K562 (cell line): ENCODE results near the gene SUMF1. TPM values are rescaled to one million over a fixed set of nuclear protein-coding genes. Genes with fewer than 3 reads are reported as not detected.

Source experiments
- BCLAF1 ChIP-seq, 2 experiments: fragments of 450-650 bp in 1 of 2; IDR thresholded peaks; 2 replicates each; pipeline ENCODE4 v1.6.1; 2011 to 2017; ENCODE audit warnings: low read depth in 2 of 2, antibody characterized with exemption in 1 of 2, borderline replicate concordance in 1 of 2, low read length in 1 of 2, mild to moderate bottlenecking in 1 of 2, mixed read lengths in 1 of 2; ENCODE audit not compliant: control insufficient read depth in 1 of 2
- ETV6 ChIP-seq, 3 experiments: fragments of 150-350 bp in 1 of 3; sonication (generic) in 1 of 3; formaldehyde crosslinking in 1 of 3; IDR thresholded peaks; 2 replicates each; pipeline versions ENCODE4 v1.6.1 to v1.8.0; 2014 to 2022; ENCODE audit warnings: borderline replicate concordance in 2 of 3, low read depth in 2 of 3, antibody characterized with exemption in 1 of 3, low read length in 1 of 3, mild to moderate bottlenecking in 1 of 3, missing genetic modification reagents in 1 of 3
- GABPB2 ChIP-seq: fragments of 250-450 bp; sonication (Bioruptor Pico); conservative IDR thresholded peaks from 2 replicates; pipeline ENCODE4 v1.5.1; 2021; ENCODE audit warnings: mild to moderate bottlenecking
- HMGN3 ChIP-seq: IDR thresholded peaks from 2 replicates; pipeline ENCODE4 v1.6.1; 2011; ENCODE audit warnings: borderline replicate concordance, low read depth, mild to moderate bottlenecking, mixed read lengths, low read length; ENCODE audit not compliant: insufficient read length; ENCODE audit errors: extremely low read depth
- MTF1 ChIP-seq: fragments of 250-450 bp; sonication (Bioruptor Pico); IDR thresholded peaks from 2 replicates; pipeline ENCODE4 v1.9.0; 2021; ENCODE audit warnings: moderate library complexity, mild to moderate bottlenecking, inconsistent platforms, borderline replicate concordance
- NCOA2 ChIP-seq, 2 experiments: fragments of 450-650 bp; IDR thresholded peaks; 2 replicates each; pipeline ENCODE4 v1.6.1; 2018; ENCODE audit warnings: mild to moderate bottlenecking in 2 of 2, moderate library complexity in 1 of 2; ENCODE audit not compliant: partially characterized antibody in 2 of 2
- PBX2 ChIP-seq, 2 experiments: IDR thresholded peaks in 1 of 2; conservative IDR thresholded peaks in 1 of 2; 2 replicates each; pipeline ENCODE4 v1.6.1; 2016; ENCODE audit warnings: low read depth in 2 of 2, mild to moderate bottlenecking in 1 of 2, missing compliant biosample characterization in 1 of 2, missing genetic modification characterization in 1 of 2, moderate library complexity in 1 of 2
- RFX5 ChIP-seq: IDR thresholded peaks from 2 replicates; pipeline ENCODE4 v1.6.1; 2011; ENCODE audit warnings: low read depth, mild to moderate bottlenecking, improper control_type of control experiment, low read length
- SIX5 ChIP-seq, 2 experiments: IDR thresholded peaks; 2 replicates each; pipeline ENCODE4 v1.6.1; 2011; ENCODE audit warnings: low read length in 2 of 2, borderline replicate concordance in 1 of 2, low read depth in 1 of 2, mild to moderate bottlenecking in 1 of 2, moderate library complexity in 1 of 2; ENCODE audit not compliant: insufficient read depth in 1 of 2
- SRSF9 ChIP-seq: fragments of 200-400 bp; formaldehyde crosslinking; IDR thresholded peaks from 2 replicates; pipeline ENCODE4 v1.6.1; 2017; ENCODE audit warnings: low read depth, low read length, borderline replicate concordance
- STAG1 ChIP-seq: sonication (generic); formaldehyde crosslinking; IDR thresholded peaks from 2 replicates; pipeline ENCODE4 v1.5.0; 2020; ENCODE audit warnings: missing genetic modification reagents, borderline replicate concordance
- THAP12 ChIP-seq: fragments of 250-450 bp; sonication (Bioruptor Pico); IDR thresholded peaks from 2 replicates; pipeline ENCODE4 v1.9.0; 2021; ENCODE audit warnings: mild to moderate bottlenecking, inconsistent platforms
- ZKSCAN3 ChIP-seq: fragments of 250-450 bp; sonication (Bioruptor Pico); IDR thresholded peaks from 2 replicates; pipeline ENCODE4 v1.4.0; 2020
- ZNF239 ChIP-seq: fragments of 250-450 bp; sonication (Bioruptor Pico); IDR thresholded peaks from 2 replicates; pipeline ENCODE4 v1.4.0; 2020; ENCODE audit warnings: mild to moderate bottlenecking
- polyA plus RNA-seq, 8 experiments: library from polyadenylated mRNA; depleted of rRNA in 4 of 8; stranded (reverse) in 5 of 8; unstranded in 3 of 8; fragments of >200 nt; fragmentation: Nextera tagmentation in 2 of 8; fragmentation: Illumina TruSeq in 1 of 8; extraction: Ambion mirVana in 2 of 8; extraction: Trizol in 1 of 8; gene quantifications; 2 replicates each; pipeline versions ENCODE4 v1.2.1 to v1.2.3, GENCODE V29; 2011 to 2014; ENCODE audit warnings: inconsistent platforms in 1 of 8, missing spikeins in 1 of 8
- total RNA-seq, 7 experiments: library from RNA; depleted of rRNA in 6 of 7; stranded (reverse); fragments of >200 nt in 6 of 7; fragmentation: Illumina TruSeq in 2 of 7; extraction: Trizol in 2 of 7; gene quantifications; 2 replicates each; pipeline versions ENCODE4 v1.2.1 to v1.2.3, GENCODE V29; 2011 to 2021; ENCODE audit warnings: low replicate concordance in 1 of 7

The SUMF1 gene
- total and polyA plus RNA-seq, 9 of the 15 experiments (the other 6 are each of a cell fraction or from before 2014, with no cell fraction given), result 1.3 to 7.4 (median 4.2) TPM

GRCh38 chr3:4493014-4493940 is 26.2 kb upstream of the SUMF1 start, which contains the start of gene ITPR1 (continued):
- TF ChIP-seq ETV6 (IDR thresholded peaks at IDR 0.05; ENCODE audit: borderline replicate concordance in 1 of 2, low read depth in 2 of 2, low read length in 1 of 2), result no peak
- no peak for TF ChIP-seq ETV6 (CRISPR knock-in tag; IDR thresholded peaks at IDR 0.05; ENCODE audit: borderline replicate concordance)
- TF ChIP-seq ZKSCAN3 (CRISPR knock-in tag), result no peak
- no peak for TF ChIP-seq NCOA2 (IDR thresholded peaks at IDR 0.05; ENCODE audit: partially characterized antibody in 2 of 2)
- TF ChIP-seq BCLAF1 (IDR thresholded peaks at IDR 0.05; ENCODE audit: borderline replicate concordance in 1 of 2, control insufficient read depth in 1 of 2, low read depth in 2 of 2, low read length in 1 of 2), result no peak
- no peak for TF ChIP-seq SRSF9
- TF ChIP-seq GABPB2 (CRISPR knock-in tag), result no peak
- peak; percentile 69 for TF ChIP-seq HMGN3
- peak; percentile 88 to 93 for TF ChIP-seq SIX5 (IDR thresholded peaks at IDR 0.05; ENCODE audit: borderline replicate concordance in 1 of 2, insufficient read depth in 1 of 2, low read depth in 1 of 2, low read length in 2 of 2)
- peak; percentile 78; the same call in 1 of the 2 replicates for TF ChIP-seq RFX5
- TF ChIP-seq ZNF239, result peak; percentile 17
- peak; percentile 62; the same call in 1 of the 2 replicates for TF ChIP-seq THAP12 (CRISPR knock-in tag)
- TF ChIP-seq MTF1 (CRISPR knock-in tag), result no peak
- no peak for TF ChIP-seq PBX2 (CRISPR knock-in tag; IDR thresholded peaks at IDR 0.05; ENCODE audit: low read depth)
- TF ChIP-seq PBX2 (tag; conservative IDR thresholded peaks at IDR 0.05; ENCODE audit: low read depth), result no peak
- TF ChIP-seq STAG1 (CRISPR knock-in tag), result no peak
